HFF-Myc (cell line): ENCODE data around the gene GBP4.

Source experiments
- DNase-seq: peaks from one replicate; pipeline ENCODE4 v3.0.0-alpha.2; 2011; ENCODE audit warnings: low read depth; ENCODE audit errors: extremely low read depth
- H3K4me3 ChIP-seq: replicated peaks from 2 replicates; pipeline ENCODE4 v1.5.1; 2011; ENCODE audit warnings: low read depth, mild to moderate bottlenecking, control low read depth, low read length
- TF ChIP-seq, protein P1 (sequence below): IDR thresholded peaks from 2 replicates; pipeline ENCODE4 v1.5.1; 2012; ENCODE audit warnings: mild to moderate bottlenecking, low read depth, low read length, control low read depth; ENCODE audit errors: missing control alignments

GBP4 gene

DNA sequence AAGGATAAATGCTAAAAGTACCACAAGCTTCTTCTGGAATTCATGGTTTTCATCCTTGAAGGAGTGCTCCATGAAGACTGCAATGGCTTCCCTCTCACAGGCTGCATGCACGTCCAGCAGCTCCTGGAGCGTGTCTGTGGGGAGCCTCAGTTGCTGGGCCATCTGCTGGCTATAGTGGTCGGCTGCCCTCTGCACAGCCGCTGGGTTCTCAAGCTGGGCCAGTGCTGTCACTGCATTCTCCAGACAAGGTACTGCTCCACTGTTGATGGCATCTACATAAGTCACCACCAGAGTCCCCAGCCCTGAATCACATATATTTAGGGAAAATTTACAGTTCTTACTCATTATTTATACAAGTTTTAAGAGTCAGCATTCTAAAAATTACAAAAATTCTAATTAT is 8.7 kb downstream of the GBP4 start:
- no peak overlapping the region for H3K4me3 ChIP-seq
- DNase-seq, result no peak
- TF ChIP-seq, protein P1, sequence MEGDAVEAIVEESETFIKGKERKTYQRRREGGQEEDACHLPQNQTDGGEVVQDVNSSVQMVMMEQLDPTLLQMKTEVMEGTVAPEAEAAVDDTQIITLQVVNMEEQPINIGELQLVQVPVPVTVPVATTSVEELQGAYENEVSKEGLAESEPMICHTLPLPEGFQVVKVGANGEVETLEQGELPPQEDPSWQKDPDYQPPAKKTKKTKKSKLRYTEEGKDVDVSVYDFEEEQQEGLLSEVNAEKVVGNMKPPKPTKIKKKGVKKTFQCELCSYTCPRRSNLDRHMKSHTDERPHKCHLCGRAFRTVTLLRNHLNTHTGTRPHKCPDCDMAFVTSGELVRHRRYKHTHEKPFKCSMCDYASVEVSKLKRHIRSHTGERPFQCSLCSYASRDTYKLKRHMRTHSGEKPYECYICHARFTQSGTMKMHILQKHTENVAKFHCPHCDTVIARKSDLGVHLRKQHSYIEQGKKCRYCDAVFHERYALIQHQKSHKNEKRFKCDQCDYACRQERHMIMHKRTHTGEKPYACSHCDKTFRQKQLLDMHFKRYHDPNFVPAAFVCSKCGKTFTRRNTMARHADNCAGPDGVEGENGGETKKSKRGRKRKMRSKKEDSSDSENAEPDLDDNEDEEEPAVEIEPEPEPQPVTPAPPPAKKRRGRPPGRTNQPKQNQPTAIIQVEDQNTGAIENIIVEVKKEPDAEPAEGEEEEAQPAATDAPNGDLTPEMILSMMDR, result no peak

DNA sequence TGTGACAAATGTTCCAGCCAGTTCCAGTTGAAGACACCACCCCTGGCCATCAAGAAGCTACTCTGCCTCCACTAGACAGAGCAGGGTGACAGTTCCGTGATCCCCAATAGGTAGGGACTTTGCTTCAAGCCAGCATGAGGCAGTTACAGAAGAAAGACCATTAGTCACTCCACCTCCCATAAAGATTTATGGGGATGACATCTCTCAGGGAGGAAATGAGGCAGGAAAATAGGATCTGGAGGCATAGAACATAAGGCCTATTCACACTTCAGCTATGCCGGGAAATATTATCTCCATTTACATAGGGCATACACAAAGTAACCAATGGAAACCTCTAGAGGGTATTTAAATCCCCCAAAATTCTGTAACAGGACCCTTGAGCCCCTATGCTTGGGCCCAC is 19.4 kb downstream of the GBP4 start:
- H3K4me3 ChIP-seq, result no peak overlapping the region
- TF ChIP-seq, protein P1, result no peak
- no peak for DNase-seq

DNA sequence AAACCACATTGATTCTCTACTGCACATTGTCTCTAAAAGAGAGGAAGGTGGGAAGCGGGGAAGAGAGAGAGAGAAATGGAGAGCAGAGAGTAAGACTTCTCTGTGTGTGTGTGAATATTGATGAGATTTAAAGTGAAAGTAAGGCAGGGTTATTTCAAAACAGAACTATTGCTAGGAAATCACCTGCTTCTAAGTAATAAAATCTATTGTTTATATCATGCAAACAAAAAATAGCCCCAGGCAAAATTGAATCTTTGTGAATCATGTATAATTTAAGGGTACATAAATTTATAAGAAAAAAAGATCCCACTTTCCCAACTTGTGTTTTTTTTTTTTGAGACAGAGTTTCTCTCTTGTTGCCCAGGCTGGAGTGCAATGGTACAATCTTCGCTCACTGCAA is 21.8 kb downstream of the GBP4 start:
- no peak for DNase-seq
- TF ChIP-seq, protein P1, result no peak
- H3K4me3 ChIP-seq, result no peak overlapping the region

DNA sequence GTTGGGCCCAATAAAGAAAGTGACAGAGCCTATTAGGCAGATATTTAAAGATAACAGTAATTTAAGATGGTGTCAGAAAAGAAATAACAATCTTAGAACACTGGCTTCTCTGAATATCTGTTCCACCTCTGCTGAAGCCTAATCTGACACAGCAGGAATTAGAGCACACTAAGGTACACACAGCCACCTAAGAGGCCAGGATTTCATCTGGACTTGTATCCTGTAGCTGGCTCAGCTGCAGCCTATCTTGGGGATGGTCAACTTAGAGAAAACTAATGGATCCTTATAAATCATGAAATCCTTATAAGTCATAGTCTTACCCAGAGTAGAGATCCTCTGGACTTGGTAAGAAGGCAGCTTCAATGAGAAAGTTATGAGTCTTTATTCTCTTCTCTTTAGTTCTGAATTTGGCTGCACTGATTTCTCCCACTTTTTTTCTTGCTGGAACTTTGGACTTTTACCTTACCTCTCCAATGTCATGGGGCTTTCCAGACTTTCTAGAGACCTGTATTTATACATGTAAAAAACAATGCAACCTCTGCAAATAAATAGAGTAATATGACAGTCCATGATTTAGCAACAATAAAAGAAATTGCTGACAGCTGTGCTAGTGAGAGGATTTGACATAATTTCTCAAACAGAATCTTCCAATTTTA is 23.0 kb downstream of the GBP4 start, which contains the start of gene GBP7:
Gene GBP7 (minus strand): TSS at position 403 of the 656 bp plus-strand sequence. CDS start 4,068 bp downstream, outside the sequence.
- H3K4me3 ChIP-seq, result no peak within 1 kb of the TSS
- TF ChIP-seq, protein P1, result no peak
- DNase-seq, result no peak

DNA sequence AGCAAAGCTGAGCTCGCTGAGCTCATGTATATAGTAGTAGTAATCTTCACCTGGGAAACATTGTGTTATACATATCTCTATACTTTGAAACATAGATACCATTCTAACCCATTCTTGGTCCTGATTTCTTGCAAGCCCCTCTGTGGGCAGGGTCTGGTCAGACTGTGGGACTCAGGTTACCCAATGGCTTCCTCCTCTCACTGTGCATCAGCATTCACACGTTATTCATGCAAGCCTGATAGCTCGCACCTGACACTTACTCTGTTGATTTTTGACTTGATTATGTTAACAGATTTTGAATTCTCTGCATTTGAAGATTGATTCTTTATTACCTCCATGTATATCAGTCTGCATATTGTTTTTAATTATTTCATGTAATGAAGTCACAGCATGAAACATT is 24.3 kb downstream of the GBP4 start:
- TF ChIP-seq, protein P1, result no peak
- no peak for DNase-seq
- H3K4me3 ChIP-seq, result no peak overlapping the region

DNA sequence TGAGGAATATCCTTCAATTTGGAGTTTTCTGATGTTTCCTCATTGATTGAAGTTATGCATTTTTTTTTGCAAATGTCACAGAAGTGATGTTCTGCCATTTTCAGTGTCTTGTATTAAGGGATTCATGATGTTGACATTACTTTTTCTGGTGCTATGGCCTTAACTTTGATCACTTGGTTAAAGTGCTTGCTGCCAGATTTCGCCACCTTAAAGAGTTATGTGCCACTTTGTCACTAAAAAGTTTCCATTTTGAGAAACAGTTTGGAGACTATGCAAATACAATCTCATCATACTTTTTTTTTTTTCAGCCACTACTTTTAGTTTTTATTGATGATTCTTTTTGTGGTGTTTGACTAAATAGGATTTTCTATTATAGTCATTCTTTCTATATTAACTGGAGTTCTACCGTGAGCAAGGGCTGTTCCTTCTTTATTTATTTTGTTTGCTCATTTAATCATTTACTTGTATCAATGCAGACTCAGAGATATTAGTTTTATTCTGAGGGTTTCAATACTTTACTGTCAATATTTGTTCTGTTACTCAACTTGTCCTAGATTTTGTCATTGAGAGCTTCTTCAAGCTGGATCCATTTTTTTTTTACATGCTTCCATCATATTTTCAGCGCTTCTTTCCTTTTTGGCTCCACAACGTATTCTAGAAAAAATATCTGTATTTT is 26.1 kb downstream of the GBP4 start:
- H3K4me3 ChIP-seq, result no peak overlapping the region
- DNase-seq, result no peak
- TF ChIP-seq, protein P1, result no peak

DNA sequence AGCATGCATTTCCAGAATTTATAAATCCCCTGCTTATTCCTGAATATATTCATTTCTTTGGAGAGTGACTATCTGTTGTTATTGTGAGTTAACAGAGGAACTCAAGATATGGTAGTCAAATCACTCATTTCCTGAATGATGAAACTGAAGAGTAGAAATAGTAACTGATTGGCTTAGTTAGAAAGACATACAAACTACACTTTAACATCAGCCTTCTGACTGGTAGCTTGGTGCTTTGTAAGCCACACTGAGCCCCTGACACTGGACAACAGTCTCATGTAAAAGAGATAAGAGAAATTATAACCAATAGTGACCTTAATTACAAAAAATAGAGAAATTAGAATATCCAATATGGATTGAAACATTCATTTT is 27.7 kb downstream of the GBP4 start:
- H3K4me3 ChIP-seq, result no peak overlapping the region
- TF ChIP-seq, protein P1, result no peak
- DNase-seq, result no peak
